GM19035 (cell line): Measurements from ENCODE around the gene AUH.
A peak's percentile ranks its signal among the peaks of the same experiment; 100 is the strongest.
"Not testable (repeated sequence)": the region's sequence is repeated elsewhere in the genome, so short reads cannot be mapped to it uniquely, and the experiment has no call there.

Experiments
- ATAC-seq: cut with Tn5 transposase; IDR thresholded peaks from one replicate; pipeline ENCODE4 v1.9.1; 2021; ENCODE audit not compliant: unreplicated experiment

Gene AUH

GRCh38 chr9:91212596-91213243 lies 149.0 kb downstream of the AUH start:
- ATAC-seq = no peak

GRCh38 chr9:91211919-91212318 lies 149.8 kb downstream of the AUH start:
- ATAC-seq = no peak

- ATAC-seq = no peak
Observed at GRCh38 chr9:91211414-91211813, 150.3 kb downstream of the AUH start.

GRCh38 chr9:91210318-91210717 lies 151.4 kb downstream of the AUH start:
- ATAC-seq = no peak

- ATAC-seq = no peak
Observed at GRCh38 chr9:91208837-91209236, 152.9 kb downstream of the AUH start.

- no peak for ATAC-seq
Observed at GRCh38 chr9:91208419-91208745, 153.3 kb downstream of the AUH start.

GRCh38 chr9:91207729-91208418 lies 153.8 kb downstream of the AUH start:
- peak; percentile 78 for ATAC-seq

GRCh38 chr9:91207397-91207728 lies 154.4 kb downstream of the AUH start:
- no peak for ATAC-seq

- no peak for ATAC-seq
Observed at GRCh38 chr9:91206806-91207205, 154.9 kb downstream of the AUH start.

GRCh38 chr9:91202736-91203283 lies 158.9 kb downstream of the AUH start:
- no peak for ATAC-seq

GRCh38 chr9:91200692-91201336 lies 160.9 kb downstream of the AUH start:
- no peak for ATAC-seq

GRCh38 chr9:91199739-91200497 lies 161.8 kb downstream of the AUH start:
- ATAC-seq = no peak

- not testable (repeated sequence) for ATAC-seq
Observed at GRCh38 chr9:91198881-91199280, 162.8 kb downstream of the AUH start.

- no peak for ATAC-seq
Observed at GRCh38 chr9:91198405-91198804, 163.3 kb downstream of the AUH start.

GRCh38 chr9:91197232-91198181 lies 164.2 kb downstream of the AUH start:
- ATAC-seq = no peak

GRCh38 chr9:91196103-91196950 lies 165.4 kb downstream of the AUH start:
- ATAC-seq = no peak

- no peak for ATAC-seq
Observed at GRCh38 chr9:91195372-91196012, 166.2 kb downstream of the AUH start.

GRCh38 chr9:91193658-91194391 lies 167.9 kb downstream of the AUH start:
- peak; percentile 73 for ATAC-seq
